CD14-positive monocyte (primary cell): ENCODE results near the gene SUN3. TPM values are rescaled to one million over a fixed set of nuclear protein-coding genes. Genes with fewer than 3 reads are reported as not detected.

Experiments used
- DNase-seq, 3 donors: peaks; one replicate each; pipeline ENCODE4 v3.0.0-alpha.2; 2011 to 2022
- H2AFZ ChIP-seq: 2 replicates; pipeline ENCODE4 v1.6.0; 2012; ENCODE audit warnings: mild to moderate bottlenecking, low read depth, low read length, inconsistent platforms; ENCODE audit not compliant: insufficient read depth, poor library complexity, severe bottlenecking
- H3K27ac ChIP-seq, 2 donors: 1 replicate in 1 of 2; 2 replicates in 1 of 2; pipeline ENCODE4 v1.5.1; 2012 to 2013; ENCODE audit warnings: low read length in 2 of 2, control low read depth in 1 of 2, inconsistent platforms in 1 of 2, low read depth in 1 of 2, mild to moderate bottlenecking in 1 of 2
- H3K27me3 ChIP-seq, 2 donors: one replicate each; pipeline versions ENCODE4 v1.6.0 to v1.6.1; 2011 to 2013; ENCODE audit warnings: low read length in 2 of 2; ENCODE audit not compliant: control insufficient read depth in 2 of 2, insufficient read depth in 2 of 2
- H3K36me3 ChIP-seq, 2 donors: replicated peaks in 1 of 2; 1 replicate in 1 of 2; 2 replicates in 1 of 2; pipeline versions ENCODE4 v1.5.1 to v1.6.1; 2012 to 2013; ENCODE audit warnings: low read length in 2 of 2, control low read depth in 1 of 2, inconsistent platforms in 1 of 2, mild to moderate bottlenecking in 1 of 2; ENCODE audit not compliant: insufficient read depth in 2 of 2, control insufficient read depth in 1 of 2
- H3K4me1 ChIP-seq, 2 donors: 1 replicate in 1 of 2; 2 replicates in 1 of 2; pipeline versions ENCODE4 v1.5.1 to v1.6.1; 2012 to 2013; ENCODE audit warnings: low read length in 2 of 2, control low read depth in 1 of 2, inconsistent platforms in 1 of 2, mild to moderate bottlenecking in 1 of 2, moderate library complexity in 1 of 2; ENCODE audit not compliant: insufficient read depth in 2 of 2, control insufficient read depth in 1 of 2
- H3K4me2 ChIP-seq: replicated peaks from 2 replicates; pipeline ENCODE3; 2012; ENCODE audit warnings: low read length, moderate library complexity, mild to moderate bottlenecking; ENCODE audit not compliant: poor library complexity, severe bottlenecking; ENCODE audit errors: extremely low read depth
- H3K4me3 ChIP-seq, 3 experiments: fragments of 200-600 bp in 1 of 3; sonication (generic) in 1 of 3; replicated peaks in 1 of 3; 1 replicate in 2 of 3; 2 replicates in 1 of 3; pipeline ENCODE4 v1.5.1; 2011 to 2013; ENCODE audit warnings: low read length in 3 of 3, mild to moderate bottlenecking in 3 of 3, control low read depth in 2 of 3, low read depth in 2 of 3, inconsistent platforms in 1 of 3, moderate library complexity in 1 of 3
- H3K79me2 ChIP-seq: 2 replicates; pipeline ENCODE4 v1.6.0; 2012; ENCODE audit warnings: mild to moderate bottlenecking, control low read depth, inconsistent platforms, low read length, moderate library complexity; ENCODE audit not compliant: insufficient read depth
- H3K9ac ChIP-seq: 2 replicates; pipeline ENCODE4 v1.6.0; 2017; ENCODE audit warnings: low read length, mild to moderate bottlenecking; ENCODE audit not compliant: insufficient read depth, poor library complexity, severe bottlenecking
- H3K9me3 ChIP-seq, 2 donors: replicated peaks in 1 of 2; 1 replicate in 1 of 2; 2 replicates in 1 of 2; pipeline versions ENCODE4 v1.5.1 to v1.6.1; 2012 to 2013; ENCODE audit warnings: low read length in 2 of 2, control low read depth in 1 of 2; ENCODE audit not compliant: control insufficient read depth in 1 of 2, insufficient read depth in 1 of 2
- H4K20me1 ChIP-seq: 2 replicates; pipeline ENCODE4 v1.6.0; 2012; ENCODE audit warnings: mild to moderate bottlenecking, low read length, control low read depth, moderate library complexity; ENCODE audit not compliant: insufficient read depth
- H3K27ac Mint-ChIP-seq, 7 donors: one replicate each; pipeline ENCODE4 v1.8.0; 2020; ENCODE audit warnings: mild to moderate bottlenecking in 7 of 7, mixed read lengths in 7 of 7, moderate library complexity in 6 of 7, inconsistent platforms in 2 of 7
- H3K27me3 Mint-ChIP-seq, 3 donors: one replicate each; pipeline ENCODE4 v1.8.0; 2021 to 2022; ENCODE audit warnings: low read depth in 3 of 3, mild to moderate bottlenecking in 3 of 3, mixed read lengths in 3 of 3, moderate library complexity in 3 of 3, inconsistent platforms in 1 of 3
- H3K36me3 Mint-ChIP-seq, 2 donors: one replicate each; pipeline ENCODE4 v1.8.0; 2020; ENCODE audit warnings: mixed read lengths in 2 of 2, inconsistent platforms in 1 of 2, mild to moderate bottlenecking in 1 of 2
- H3K4me1 Mint-ChIP-seq: one replicate; pipeline ENCODE4 v1.8.0; 2020; ENCODE audit warnings: mild to moderate bottlenecking, mixed read lengths
- H3K4me3 Mint-ChIP-seq, 2 donors: one replicate each; pipeline ENCODE4 v1.8.0; 2020; ENCODE audit warnings: mild to moderate bottlenecking in 2 of 2, mixed read lengths in 2 of 2, moderate library complexity in 1 of 2
- H3K9me3 Mint-ChIP-seq, 7 donors: one replicate each; pipeline ENCODE4 v1.8.0; 2020 to 2022; ENCODE audit warnings: mixed read lengths in 7 of 7, mild to moderate bottlenecking in 6 of 7, moderate library complexity in 6 of 7, inconsistent platforms in 2 of 7
- WGBS: methylation state at CpG from one replicate; pipeline ENCODE4 v1.1.5; 2013; ENCODE audit warnings: missing lambda C conversion rate; ENCODE audit not compliant: insufficient coverage; 5-methylcytosine and 5-hydroxymethylcytosine counted together
- intact Hi-C, 2 donors: fragments of 100-400 bp; cut with micrococcal nuclease; formaldehyde crosslinking; loops; one replicate each; pipeline versions ENCODE4 v1.15.0 to v1.15.1; 2023
- polyA plus RNA-seq, 3 donors: library from polyadenylated mRNA; depleted of rRNA in 1 of 3; unstranded in 2 of 3; stranded (reverse) in 1 of 3; fragments of 300-500 nt in 2 of 3; fragments of >200 nt in 1 of 3; fragmentation: Illumina TruSeq in 2 of 3; gene quantifications; 1 replicate in 2 of 3; 2 replicates in 1 of 3; pipeline ENCODE4 v1.2.3, GENCODE V29; 2012 to 2021
- TF ChIP-seq, protein P1 (sequence below): fragments of 200-600 bp; IDR thresholded peaks from one replicate; pipeline ENCODE4 v1.8.0; 2022; ENCODE audit warnings: antibody characterized with exemption, mild to moderate bottlenecking

The SUN3 gene
- polyA plus RNA-seq, 3 donors = not detected

DNA sequence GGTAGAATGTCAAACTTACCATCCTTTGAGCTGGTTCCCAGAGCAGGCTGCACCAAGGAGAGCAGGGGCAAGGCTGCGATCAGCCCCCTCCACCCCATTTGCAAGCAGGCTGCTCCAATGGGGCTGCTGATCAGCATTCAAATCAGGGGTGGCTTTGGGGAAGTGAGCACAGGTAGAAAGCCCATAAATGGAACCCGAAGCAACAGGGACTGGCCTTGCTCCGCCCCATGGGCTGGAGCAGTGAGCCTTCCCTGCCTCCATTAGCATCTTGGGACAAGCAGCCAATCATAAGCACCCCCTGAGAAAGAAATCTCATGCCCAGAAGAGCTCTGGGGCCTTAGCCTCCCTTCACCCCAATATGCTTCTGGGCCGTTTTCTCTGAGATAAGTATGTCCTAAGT is 76.7 kb downstream of the SUN3 start:
- Mint-ChIP-seq H3K4me3 (no peak overlapping the region), H3K27ac (no peak overlapping the region)

DNA sequence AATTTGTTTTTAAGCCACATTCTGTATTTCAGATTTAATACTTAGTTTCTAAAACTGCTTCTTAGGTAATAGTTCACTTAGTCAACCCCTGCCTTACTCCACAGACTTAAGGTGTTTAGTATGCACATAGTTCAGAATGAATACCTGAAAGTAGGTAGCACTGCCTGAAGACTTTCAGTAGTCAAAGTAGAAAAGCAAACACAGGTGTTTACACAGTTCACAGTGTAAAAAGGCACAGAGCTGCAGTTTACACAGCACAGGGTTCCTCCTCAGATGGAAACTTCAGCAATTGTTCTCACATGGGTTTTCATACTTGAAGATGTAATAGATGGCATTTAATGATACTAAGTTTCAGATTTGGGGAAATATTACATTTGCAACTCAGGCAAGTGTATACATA is 77.5 kb downstream of the SUN3 start:
- H3K4me1 ChIP-seq = no peaks in the 10 kb centered on the region
- H3K27ac Mint-ChIP-seq = no peak overlapping the region
- H3K27me3 ChIP-seq = no peaks in the 10 kb centered on the region
- H3K4me1 Mint-ChIP-seq = peaks cover 4% of the 10 kb centered on the region
- H3K36me3 Mint-ChIP-seq = peaks cover 22% of the 10 kb centered on the region in 2 donors
- H2AFZ ChIP-seq = no peak overlapping the region
- intact Hi-C loops = no loop called here
- H3K27ac ChIP-seq = no peak overlapping the region
- H3K27me3 Mint-ChIP-seq = peaks cover 2 to 5% (median 4%) of the 10 kb centered on the region in 3 donors
- H3K4me3 Mint-ChIP-seq = no peak overlapping the region
- no peaks in the 10 kb centered on the region for H3K9me3 ChIP-seq
- no peak overlapping the region for H3K4me2 ChIP-seq
- no peaks in the 10 kb centered on the region for H3K79me2 ChIP-seq
- H3K9me3 Mint-ChIP-seq = peaks cover 0 to 1% (median 0%) of the 10 kb centered on the region in 7 donors
- DNase-seq = no peak
- no peak overlapping the region for H3K9ac ChIP-seq
- H3K4me3 ChIP-seq = no peak overlapping the region
- TF ChIP-seq, protein P1, sequence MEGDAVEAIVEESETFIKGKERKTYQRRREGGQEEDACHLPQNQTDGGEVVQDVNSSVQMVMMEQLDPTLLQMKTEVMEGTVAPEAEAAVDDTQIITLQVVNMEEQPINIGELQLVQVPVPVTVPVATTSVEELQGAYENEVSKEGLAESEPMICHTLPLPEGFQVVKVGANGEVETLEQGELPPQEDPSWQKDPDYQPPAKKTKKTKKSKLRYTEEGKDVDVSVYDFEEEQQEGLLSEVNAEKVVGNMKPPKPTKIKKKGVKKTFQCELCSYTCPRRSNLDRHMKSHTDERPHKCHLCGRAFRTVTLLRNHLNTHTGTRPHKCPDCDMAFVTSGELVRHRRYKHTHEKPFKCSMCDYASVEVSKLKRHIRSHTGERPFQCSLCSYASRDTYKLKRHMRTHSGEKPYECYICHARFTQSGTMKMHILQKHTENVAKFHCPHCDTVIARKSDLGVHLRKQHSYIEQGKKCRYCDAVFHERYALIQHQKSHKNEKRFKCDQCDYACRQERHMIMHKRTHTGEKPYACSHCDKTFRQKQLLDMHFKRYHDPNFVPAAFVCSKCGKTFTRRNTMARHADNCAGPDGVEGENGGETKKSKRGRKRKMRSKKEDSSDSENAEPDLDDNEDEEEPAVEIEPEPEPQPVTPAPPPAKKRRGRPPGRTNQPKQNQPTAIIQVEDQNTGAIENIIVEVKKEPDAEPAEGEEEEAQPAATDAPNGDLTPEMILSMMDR = no peak
- peaks cover 11 to 24% of the 10 kb centered on the region in 2 donors for H3K36me3 ChIP-seq
- H4K20me1 ChIP-seq = peaks cover 6% of the 10 kb centered on the region

More for the DNA sequence above, 76.7 kb downstream of the SUN3 start:
- H3K9ac ChIP-seq = no peak overlapping the region
- peaks cover 26% of the 10 kb centered on the region in 2 donors for H3K36me3 Mint-ChIP-seq
- 100% methylated on average over 1 of the region's 4 CpGs for WGBS
- intact Hi-C loops = no loop called here
- H3K4me2 ChIP-seq = no peak overlapping the region
- H3K4me1 Mint-ChIP-seq = peaks cover 7% of the 10 kb centered on the region
- H3K27me3 ChIP-seq = no peaks in the 10 kb centered on the region
- H3K4me1 ChIP-seq = peaks cover 3 to 6% of the 10 kb centered on the region in 2 donors
- no peak overlapping the region for H3K4me3 ChIP-seq
- no peak overlapping the region for H3K27ac ChIP-seq
- peaks cover 2 to 4% (median 4%) of the 10 kb centered on the region in 3 donors for H3K27me3 Mint-ChIP-seq
- DNase-seq = no peak
- H2AFZ ChIP-seq = no peak overlapping the region
- TF ChIP-seq, protein P1 = no peak
- peaks cover 9% of the 10 kb centered on the region for H4K20me1 ChIP-seq
- H3K79me2 ChIP-seq = no peaks in the 10 kb centered on the region
- H3K9me3 ChIP-seq = no peaks in the 10 kb centered on the region
- peaks cover 11 to 30% of the 10 kb centered on the region in 2 donors for H3K36me3 ChIP-seq
- H3K9me3 Mint-ChIP-seq = peaks cover 0 to 1% (median 0%) of the 10 kb centered on the region in 7 donors
